MCF 10A (cell line): ENCODE measurements around the gene NUDT4. TPM values are rescaled to one million over a fixed set of nuclear protein-coding genes. Genes with fewer than 3 reads are reported as not detected.
A peak's percentile ranks its signal among the peaks of the same experiment; 100 is the strongest.

Source experiments
- BruUV-seq: library from RNA; stranded (reverse); fragments of 400-500 nt; replicated peaks from 2 replicates; lab custom pipeline; 2021; lab: Mats Ljungman, UMichigan
- CTCF ChIA-PET: fragments of 300-600 bp; sonication (Branson Sonifier 250); formaldehyde crosslinking; extraction: SDS; loops from one replicate; lab custom pipeline; 2021; ENCODE audit warnings: antibody characterized with exemption, inconsistent platforms; lab: Yijun Ruan, JAX
- POLR2A ChIA-PET: fragments of 300-600, 350-650 bp; sonication (Branson Sonifier 250); formaldehyde crosslinking; extraction: SDS; loops from one replicate; lab custom pipeline; 2020; ENCODE audit warnings: antibody characterized with exemption, inconsistent platforms; lab: Yijun Ruan, JAX
- DNase-seq: peaks from one replicate; pipeline ENCODE4 v3.0.0-alpha.2; 2018; ENCODE audit not compliant: unreplicated experiment
- H3K27ac Mint-ChIP-seq: one replicate; pipeline ENCODE4 v1.8.0; 2022; ENCODE audit warnings: mild to moderate bottlenecking, low read depth, mixed read lengths; ENCODE audit not compliant: unreplicated experiment
- H3K27me3 Mint-ChIP-seq: one replicate; pipeline ENCODE4 v1.8.0; 2022; ENCODE audit warnings: mixed read lengths; ENCODE audit not compliant: insufficient read depth, unreplicated experiment
- H3K36me3 Mint-ChIP-seq: one replicate; pipeline ENCODE4 v1.8.0; 2022; ENCODE audit warnings: mild to moderate bottlenecking, moderate library complexity, mixed read lengths; ENCODE audit not compliant: insufficient read depth, unreplicated experiment
- H3K4me1 Mint-ChIP-seq: one replicate; pipeline ENCODE4 v1.8.0; 2022; ENCODE audit warnings: mixed read lengths; ENCODE audit not compliant: insufficient read depth, unreplicated experiment
- H3K4me3 Mint-ChIP-seq: one replicate; pipeline ENCODE4 v1.8.0; 2022; ENCODE audit warnings: mild to moderate bottlenecking, moderate library complexity, mixed read lengths; ENCODE audit not compliant: unreplicated experiment
- H3K9me3 Mint-ChIP-seq: one replicate; pipeline ENCODE4 v1.8.0; 2022; ENCODE audit warnings: mixed read lengths; ENCODE audit not compliant: unreplicated experiment
- intact Hi-C: fragments of 100-400 bp; cut with micrococcal nuclease; formaldehyde crosslinking; loops from 2 replicates; pipeline ENCODE4 v1.14.1; 2022
- total RNA-seq: library from RNA; stranded (reverse); gene quantifications from 2 replicates; pipeline ENCODE4 v1.2.3, GENCODE V29; 2022
- TF ChIP-seq, protein P1 (sequence below): fragments of 200-600 bp; IDR thresholded peaks from one replicate; pipeline ENCODE4 v1.8.0; 2022; ENCODE audit warnings: antibody characterized with exemption, mild to moderate bottlenecking; ENCODE audit not compliant: unreplicated experiment

Gene NUDT4
- total RNA-seq, 1 experiment from 2014 or later = 79.8 TPM

- H3K27me3 Mint-ChIP-seq = no peaks in the 10 kb centered on the region
- no peak for DNase-seq
- H3K4me3 Mint-ChIP-seq = no peak overlapping the region
- POLR2A ChIA-PET = no interaction called here
- H3K4me1 Mint-ChIP-seq = no peaks in the 10 kb centered on the region
- TF ChIP-seq, protein P1, sequence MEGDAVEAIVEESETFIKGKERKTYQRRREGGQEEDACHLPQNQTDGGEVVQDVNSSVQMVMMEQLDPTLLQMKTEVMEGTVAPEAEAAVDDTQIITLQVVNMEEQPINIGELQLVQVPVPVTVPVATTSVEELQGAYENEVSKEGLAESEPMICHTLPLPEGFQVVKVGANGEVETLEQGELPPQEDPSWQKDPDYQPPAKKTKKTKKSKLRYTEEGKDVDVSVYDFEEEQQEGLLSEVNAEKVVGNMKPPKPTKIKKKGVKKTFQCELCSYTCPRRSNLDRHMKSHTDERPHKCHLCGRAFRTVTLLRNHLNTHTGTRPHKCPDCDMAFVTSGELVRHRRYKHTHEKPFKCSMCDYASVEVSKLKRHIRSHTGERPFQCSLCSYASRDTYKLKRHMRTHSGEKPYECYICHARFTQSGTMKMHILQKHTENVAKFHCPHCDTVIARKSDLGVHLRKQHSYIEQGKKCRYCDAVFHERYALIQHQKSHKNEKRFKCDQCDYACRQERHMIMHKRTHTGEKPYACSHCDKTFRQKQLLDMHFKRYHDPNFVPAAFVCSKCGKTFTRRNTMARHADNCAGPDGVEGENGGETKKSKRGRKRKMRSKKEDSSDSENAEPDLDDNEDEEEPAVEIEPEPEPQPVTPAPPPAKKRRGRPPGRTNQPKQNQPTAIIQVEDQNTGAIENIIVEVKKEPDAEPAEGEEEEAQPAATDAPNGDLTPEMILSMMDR = no peak
- no TSS peak for BruUV-seq
- H3K36me3 Mint-ChIP-seq = peaks cover 7% of the 10 kb centered on the region
- no peaks in the 10 kb centered on the region for H3K9me3 Mint-ChIP-seq
- intact Hi-C loops = no loop called here
- CTCF ChIA-PET = interaction anchor here (0.5 kb wide), 1 partner anchor 264 kb away, joined by 3 read pairs; no protein-coding TSS in a partner anchor
- H3K27ac Mint-ChIP-seq = peak overlapping the region; percentile 46
These were observed 42.0 kb upstream of the NUDT4 start for GRCh38 chr12:93335603-93336162.

GRCh38 chr12:93336291-93336741 lies 41.4 kb upstream of the NUDT4 start:
- Mint-ChIP-seq H3K27ac (peak overlapping the region; percentile 46), H3K4me3 (no peak overlapping the region), H3K9me3 (no peaks in the 10 kb centered on the region), H3K36me3 (peaks cover 7% of the 10 kb centered on the region), H3K4me1 (no peaks in the 10 kb centered on the region), H3K27me3 (no peaks in the 10 kb centered on the region)
- intact Hi-C loops = no loop called here
- no TSS peak for BruUV-seq
- POLR2A ChIA-PET = interaction anchor here (0.6 kb wide), 1 partner anchor 92 kb away, joined by 3 read pairs; no protein-coding TSS in a partner anchor
- CTCF ChIA-PET = interaction anchor here (0.5 kb wide), 1 partner anchor 264 kb away, joined by 3 read pairs; no protein-coding TSS in a partner anchor
- TF ChIP-seq, protein P1 = no peak
- no peak for DNase-seq

- peaks cover 7% of the 10 kb centered on the region for H3K36me3 Mint-ChIP-seq
- H3K27ac Mint-ChIP-seq = no peak overlapping the region
- no peak overlapping the region for H3K4me3 Mint-ChIP-seq
- TF ChIP-seq, protein P1 = no peak
- POLR2A ChIA-PET = no interaction called here
- no peaks in the 10 kb centered on the region for H3K4me1 Mint-ChIP-seq
- BruUV-seq = no TSS peak
- H3K27me3 Mint-ChIP-seq = no peaks in the 10 kb centered on the region
- DNase-seq = no peak
- H3K9me3 Mint-ChIP-seq = no peaks in the 10 kb centered on the region
- intact Hi-C loops = no loop called here
- CTCF ChIA-PET = no interaction called here
These were observed 39.1 kb upstream of the NUDT4 start for GRCh38 chr12:93338598-93338997.

DNA sequence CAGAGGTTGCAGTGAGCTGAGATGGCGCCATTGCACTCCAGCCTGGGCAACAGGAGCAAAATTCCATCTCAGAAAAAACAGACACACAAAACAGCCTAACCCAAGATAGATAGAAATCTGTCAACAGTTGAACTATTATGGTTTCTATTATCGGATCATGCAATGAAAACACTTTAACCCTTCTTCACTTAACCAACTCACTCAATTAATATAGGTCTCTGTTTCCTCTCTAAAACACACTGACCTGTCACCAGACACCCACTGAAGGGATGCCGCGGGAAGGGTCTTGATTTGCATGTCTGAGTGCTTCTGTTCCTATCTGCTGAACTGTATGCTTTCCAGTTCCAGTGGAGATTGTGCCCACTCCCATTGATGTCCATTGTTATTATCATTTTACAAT lies 38.0 kb upstream of the NUDT4 start:
- peaks cover 7% of the 10 kb centered on the region for H3K36me3 Mint-ChIP-seq
- H3K27ac Mint-ChIP-seq = no peak overlapping the region
- DNase-seq = no peak
- BruUV-seq = no TSS peak
- no peaks in the 10 kb centered on the region for H3K27me3 Mint-ChIP-seq
- ChIA-PET CTCF (no interaction called here), POLR2A (interaction anchor here (1.2 kb wide), 1 partner anchor 23 kb away, joined by 3 read pairs; no protein-coding TSS in a partner anchor)
- TF ChIP-seq, protein P1 = no peak
- no peak overlapping the region for H3K4me3 Mint-ChIP-seq
- no peaks in the 10 kb centered on the region for H3K4me1 Mint-ChIP-seq
- H3K9me3 Mint-ChIP-seq = no peaks in the 10 kb centered on the region
- intact Hi-C loops = no loop called here
